ENCODE measurements around the gene PGLYRP4.

GRCh38 chr1:153292740-153293479 is 55.7 kb downstream of the PGLYRP4 start:
- TF ChIP-seq ARNT (IDR thresholded peaks at IDR 0.05) = no peak
- no peak for TF ChIP-seq SP1 (IDR thresholded peaks at IDR 0.05)
- TF ChIP-seq FOXM1 (IDR thresholded peaks at IDR 0.05; ENCODE audit: borderline replicate concordance) = no peak
- TF ChIP-seq L3MBTL2 (conservative IDR thresholded peaks at IDR 0.05) = no peak
- TF ChIP-seq NFRKB (IDR thresholded peaks at IDR 0.05) = no peak
- no peak for TF ChIP-seq LEF1 (IDR thresholded peaks at IDR 0.05; ENCODE audit: borderline replicate concordance)
- TF ChIP-seq ELF4 (IDR thresholded peaks at IDR 0.05) = no peak
